Uterus (tissue), 2 donors: ENCODE results near the gene DCUN1D2.

Experiments
- CTCF ChIP-seq, 4 experiments: fragments of 200-600 bp in 2 of 4; fragments of 450-650 bp in 2 of 4; sonication (generic) in 2 of 4; IDR thresholded peaks; one replicate each; pipeline ENCODE4 v1.5.1; 2016 to 2019; ENCODE audit warnings: antibody characterized with exemption in 4 of 4, mild to moderate bottlenecking in 2 of 4, moderate library complexity in 1 of 4
- POLR2A ChIP-seq, 2 donors: fragments of 450-650 bp; IDR thresholded peaks; one replicate each; pipeline ENCODE4 v1.6.1; 2016; ENCODE audit warnings: antibody characterized with exemption in 2 of 2, mild to moderate bottlenecking in 1 of 2, moderate library complexity in 1 of 2

GRCh38 chr13:113493315-113493951, 2.9 kb upstream of the DCUN1D2 start:
- TF ChIP-seq CTCF (IDR thresholded peaks at IDR 0.05) (no peak), POLR2A (IDR thresholded peaks at IDR 0.05) (no peak)
